Gastrocnemius medialis (tissue), 4 donors: ENCODE results near the gene LTO1.

Experiments used
- CTCF ChIP-seq, 5 experiments: fragments of 450-650 bp in 3 of 5; fragments of 200-600 bp in 2 of 5; sonication (generic) in 2 of 5; IDR thresholded peaks in 4 of 5; conservative IDR thresholded peaks in 1 of 5; 1 replicate in 4 of 5; 2 replicates in 1 of 5; pipeline ENCODE4 v1.5.1; 2016 to 2019; ENCODE audit warnings: antibody characterized with exemption in 5 of 5, mild to moderate bottlenecking in 3 of 5, moderate library complexity in 3 of 5
- POLR2A ChIP-seq, 2 donors: fragments of 450-650 bp; IDR thresholded peaks; one replicate each; pipeline ENCODE4 v1.6.1; 2017; ENCODE audit warnings: antibody characterized with exemption in 2 of 2, mild to moderate bottlenecking in 2 of 2, moderate library complexity in 2 of 2

GRCh38 chr11:69657911-69658625 is 17.1 kb downstream of the LTO1 start:
- no peak for TF ChIP-seq CTCF (IDR thresholded peaks at IDR 0.05 in 4 of 5, conservative IDR thresholded peaks at IDR 0.05 in 1 of 5)
- no peak for TF ChIP-seq POLR2A (IDR thresholded peaks at IDR 0.05)
